ENCODE data around the gene PRKAG2.

DNA sequence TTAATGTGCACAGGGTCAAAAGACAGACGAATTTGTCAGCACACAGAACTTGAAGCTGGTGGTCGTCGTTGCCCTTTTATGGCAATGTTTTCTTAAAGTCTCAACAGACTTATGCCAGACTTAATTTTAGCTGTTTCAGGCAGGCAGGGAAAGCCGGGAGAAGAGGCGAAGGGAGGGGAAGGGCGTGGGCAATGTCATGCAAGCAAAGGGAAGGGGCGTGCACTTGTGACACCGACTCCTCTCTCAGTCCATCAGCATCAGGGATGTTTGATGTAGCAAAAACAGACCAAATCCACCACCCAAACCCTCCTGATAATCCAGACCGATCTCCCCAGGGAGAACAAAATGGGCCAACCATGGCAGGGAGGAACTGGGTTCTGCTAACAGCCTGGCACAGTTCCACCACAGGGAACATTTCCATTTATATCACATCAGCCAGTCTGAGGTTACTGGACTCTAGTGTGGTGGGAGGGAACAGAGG is 239.1 kb downstream of the PRKAG2 start:
- TF ChIP-seq, protein P1, sequence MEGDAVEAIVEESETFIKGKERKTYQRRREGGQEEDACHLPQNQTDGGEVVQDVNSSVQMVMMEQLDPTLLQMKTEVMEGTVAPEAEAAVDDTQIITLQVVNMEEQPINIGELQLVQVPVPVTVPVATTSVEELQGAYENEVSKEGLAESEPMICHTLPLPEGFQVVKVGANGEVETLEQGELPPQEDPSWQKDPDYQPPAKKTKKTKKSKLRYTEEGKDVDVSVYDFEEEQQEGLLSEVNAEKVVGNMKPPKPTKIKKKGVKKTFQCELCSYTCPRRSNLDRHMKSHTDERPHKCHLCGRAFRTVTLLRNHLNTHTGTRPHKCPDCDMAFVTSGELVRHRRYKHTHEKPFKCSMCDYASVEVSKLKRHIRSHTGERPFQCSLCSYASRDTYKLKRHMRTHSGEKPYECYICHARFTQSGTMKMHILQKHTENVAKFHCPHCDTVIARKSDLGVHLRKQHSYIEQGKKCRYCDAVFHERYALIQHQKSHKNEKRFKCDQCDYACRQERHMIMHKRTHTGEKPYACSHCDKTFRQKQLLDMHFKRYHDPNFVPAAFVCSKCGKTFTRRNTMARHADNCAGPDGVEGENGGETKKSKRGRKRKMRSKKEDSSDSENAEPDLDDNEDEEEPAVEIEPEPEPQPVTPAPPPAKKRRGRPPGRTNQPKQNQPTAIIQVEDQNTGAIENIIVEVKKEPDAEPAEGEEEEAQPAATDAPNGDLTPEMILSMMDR (IDR thresholded peaks at IDR 0.05): no peak
- TF ChIP-seq POLR2A (IDR thresholded peaks at IDR 0.05): no peak

All from transverse colon (tissue), 3 donors.